ENCODE results near the gene FAM219B. TPM values are rescaled to one million over a fixed set of nuclear protein-coding genes. Genes with fewer than 3 reads are reported as not detected.
A peak's percentile ranks its signal among the peaks of the same experiment; 100 is the strongest.

Gene FAM219B
- total and polyA plus RNA-seq, 2 of the 4 experiments (the other 2 are of a cell fraction): 24.9 to 48.7 TPM

GRCh38 chr15:74892313-74892712 lies 14.3 kb downstream of the FAM219B start:
- in situ Hi-C loops (cut with MboI; ENCODE audit: low sequenced_read_pairs): no loop called here
- Histone ChIP-seq H3K27ac (ENCODE audit: insufficient read depth, low read length) (no peak overlapping the region), H3K14ac (replicated peaks; ENCODE audit: low read depth, low read length) (no peak overlapping the region), H4K20me1 (ENCODE audit: insufficient read depth, low read length) (no peaks in the 10 kb centered on the region; the same call in 1 of the 2 replicates), H3K4me1 (ENCODE audit: control insufficient read depth, insufficient read depth, low read length) (peaks cover 9% of the 10 kb centered on the region), H4K5ac (ENCODE audit: low read depth, low read length) (no peak overlapping the region), H3K9me3 (ENCODE audit: control insufficient read depth, insufficient read depth, low read length) (no peaks in the 10 kb centered on the region), H3K23ac (ENCODE audit: low read depth, low read length) (no peak overlapping the region), H2AK5ac (ENCODE audit: low read depth, low read length) (no peak overlapping the region), H4K91ac (ENCODE audit: insufficient read depth, low read depth, low read length) (no peak overlapping the region), H3K79me1 (ENCODE audit: low read depth in 1 of 2, low read length in 2 of 2) (peaks cover 19 to 37% of the 10 kb centered on the region in 2 experiments; a peak in 3 of 4 replicates), H3K4me2 (ENCODE audit: low read depth, low read length) (no peak overlapping the region), H3K18ac (ENCODE audit: low read depth, low read length) (no peak overlapping the region), H3K4me3 (ENCODE audit: insufficient read depth, low read depth, low read length) (no peak overlapping the region), H3K4ac (ENCODE audit: low read depth, low read length) (no peak overlapping the region), H2AFZ (replicated peaks; ENCODE audit: low read length, poor library complexity) (no peak overlapping the region), H2AK9ac (replicated peaks; ENCODE audit: low read depth, low read length, poor library complexity) (peak overlapping the region; percentile 30), H2BK5ac (ENCODE audit: low read depth, low read length, poor library complexity, severe bottlenecking) (no peak overlapping the region), H2BK15ac (ENCODE audit: low read depth, low read length) (no peak overlapping the region), H3K9ac (ENCODE audit: low read depth, low read length) (no peak overlapping the region), H3K27me3 (ENCODE audit: control insufficient read depth, insufficient read depth, low read length) (no peaks in the 10 kb centered on the region), H2BK20ac (ENCODE audit: low read depth, low read length) (no peak overlapping the region), H3K9me1 (ENCODE audit: insufficient read depth, low read length) (peaks cover 22% of the 10 kb centered on the region), H2BK120ac (ENCODE audit: low read depth, low read length) (no peak overlapping the region), H4K8ac (ENCODE audit: low read depth in 2 of 2, low read length in 2 of 2) (no peak overlapping the region), H3K56ac (ENCODE audit: extremely low read depth, insufficient read depth, low read length) (no peak overlapping the region), H3K36me3 (ENCODE audit: control insufficient read depth, insufficient read depth, low read length) (peaks cover 32% of the 10 kb centered on the region)
- TF ChIP-seq MAZ (IDR thresholded peaks at IDR 0.05; ENCODE audit: borderline replicate concordance, low read depth, low read length): no peak
- no peak for TF ChIP-seq RAD21 (IDR thresholded peaks at IDR 0.05; ENCODE audit: low read length)
- no peak for TF ChIP-seq CHD1 (IDR thresholded peaks at IDR 0.05; ENCODE audit: low read depth, low read length)
- WGBS, 2 experiments (ENCODE audit: extremely low coverage in 2 of 2, insufficient read length in 1 of 2): no CpG with 5 or more reads among the region's 3 CpGs
- no peak for ATAC-seq (ENCODE audit: low read depth)
- no peak for DNase-seq
- intact Hi-C loops (cut with micrococcal nuclease): loop anchor here (5.0 kb wide), 1 partner anchor 50 kb away; the partner anchor contains the start of gene ULK3
- dilution Hi-C loops (cut with HindIII; ENCODE audit: low sequenced_read_pairs, unreplicated experiment): no loop called here
- ChIA-PET CTCF (interaction anchor here (1.1 kb wide), 1 partner anchor 9 kb away, joined by 3 read pairs; no protein-coding TSS in a partner anchor), POLR2A (ENCODE audit: unreplicated experiment) (no interaction called here)
- no TSS peak for BruUV-seq (replicated peaks)
